Stimulated activated CD4-positive, alpha-beta T cell treated with anti-CD3 and anti-CD28 coated beads, TNF-alpha, amount 100 ng/mL, for 48 hours (primary cell): ENCODE results near the gene C16orf46.
"Not testable (repeated sequence)": the region's sequence is repeated elsewhere in the genome, so short reads cannot be mapped to it uniquely, and the experiment has no call there.

Source experiments
- DNase-seq, 3 donors: peaks; one replicate each; pipeline ENCODE4 v3.0.0-alpha.2; 2020; ENCODE audit warnings: low read depth in 3 of 3

Gene C16orf46

GRCh38 chr16:81077076-81077940, at the start of gene C16orf46:
Gene C16orf46, minus strand, starts transcription at chr16:81077238. Its CDS starts 13,283 bp downstream, at chr16:81063955.
- DNase-seq, result peak; percentile 94 to 95 (median 95)

- DNase-seq, result no peak
These were observed 46.2 kb upstream of the C16orf46 start for GRCh38 chr16:81123092-81123852.

GRCh38 chr16:81121474-81121990, 44.5 kb upstream of the C16orf46 start:
- DNase-seq, result no peak

GRCh38 chr16:81117436-81117835, 40.4 kb upstream of the C16orf46 start:
- DNase-seq, result no peak

- no peak for DNase-seq
These were observed 39.2 kb upstream of the C16orf46 start for GRCh38 chr16:81116285-81116684.

GRCh38 chr16:81112453-81112852, 35.4 kb upstream of the C16orf46 start:
- no peak for DNase-seq

- DNase-seq, result not testable (repeated sequence)
These were observed 32.2 kb upstream of the C16orf46 start for GRCh38 chr16:81109274-81109673.

GRCh38 chr16:81107511-81107910, 30.5 kb upstream of the C16orf46 start:
- DNase-seq, result no peak

GRCh38 chr16:81106826-81107503, 29.9 kb upstream of the C16orf46 start:
- no peak for DNase-seq

- DNase-seq, result no peak
These were observed 28.9 kb upstream of the C16orf46 start for GRCh38 chr16:81105946-81106345.

GRCh38 chr16:81101702-81102101, 24.7 kb upstream of the C16orf46 start:
- no peak for DNase-seq

GRCh38 chr16:81099958-81100357, 22.9 kb upstream of the C16orf46 start:
- no peak for DNase-seq

GRCh38 chr16:81097230-81097629, 20.2 kb upstream of the C16orf46 start:
- DNase-seq, result no peak

- no peak for DNase-seq
These were observed 19.7 kb upstream of the C16orf46 start for GRCh38 chr16:81096715-81097208.

- DNase-seq, result peak; percentile 92 to 97 (median 96)
These were observed 19.1 kb upstream of the C16orf46 start, which contains the start of gene GCSH for GRCh38 chr16:81095953-81096714. Gene GCSH, minus strand, starts transcription at chr16:81096395. Its CDS starts 117 bp downstream, at chr16:81096278.

- DNase-seq, result no peak
These were observed 18.6 kb upstream of the C16orf46 start for GRCh38 chr16:81095653-81095952.

- no peak for DNase-seq
These were observed 17.8 kb upstream of the C16orf46 start for GRCh38 chr16:81094771-81095251.

- DNase-seq, result no peak
These were observed 11.8 kb upstream of the C16orf46 start for GRCh38 chr16:81088836-81089235.

GRCh38 chr16:81081014-81081413, 4.0 kb upstream of the C16orf46 start:
- no peak for DNase-seq

GRCh38 chr16:81080233-81080632, 3.2 kb upstream of the C16orf46 start:
- DNase-seq, result no peak

- peak; percentile 80 to 91 (median 84) for DNase-seq
These were observed 417 bp downstream of the C16orf46 start for GRCh38 chr16:81076566-81077075.
